B cell (primary cell): ENCODE results near the gene APCDD1. TPM values are rescaled to one million over a fixed set of nuclear protein-coding genes. Genes with fewer than 3 reads are reported as not detected.

Experiments
- ATAC-seq: fragments of 200-7000 bp; cut with Tn5 transposase; one replicate; pipeline ENCODE4 v1.10.0; 2021; ENCODE audit warnings: low read depth, mild to moderate bottlenecking, moderate number of reproducible peaks, moderate library complexity
- CTCF ChIA-PET: fragments of 350-600 bp; sonication (Branson Sonifier 250); formaldehyde crosslinking; loops from one replicate; lab custom pipeline; 2021; ENCODE audit warnings: antibody characterized with exemption, inconsistent platforms; lab: Charles Lee
- POLR2A ChIA-PET: fragments of 350-600 bp; sonication (Branson Sonifier 250); formaldehyde crosslinking; loops from one replicate; lab custom pipeline; 2021; ENCODE audit warnings: antibody characterized with exemption; lab: Charles Lee
- DNase-seq: peaks from one replicate; pipeline ENCODE4 v3.0.0; 2013
- H2AFZ ChIP-seq: 2 replicates; pipeline ENCODE4 v1.6.1; 2012; ENCODE audit warnings: mild to moderate bottlenecking, low read depth, low read length; ENCODE audit not compliant: insufficient read depth, poor library complexity, severe bottlenecking
- H3K27ac ChIP-seq, 2 donors: 1 replicate in 1 of 2; 2 replicates in 1 of 2; pipeline ENCODE4 v1.5.1; 2012 to 2013; ENCODE audit warnings: low read length in 2 of 2, mild to moderate bottlenecking in 2 of 2, moderate library complexity in 1 of 2
- H3K27me3 ChIP-seq, 4 experiments: fragments of 200-600 bp in 1 of 4; sonication (generic) in 1 of 4; replicated peaks in 1 of 4; 1 replicate in 2 of 4; 2 replicates in 2 of 4; pipeline versions ENCODE4 v1.6.1 to v1.7.0; 2013 to 2016; ENCODE audit warnings: low read length in 3 of 4, mild to moderate bottlenecking in 2 of 4, mixed read lengths in 1 of 4, moderate library complexity in 1 of 4; ENCODE audit not compliant: insufficient read depth in 4 of 4, control insufficient read depth in 3 of 4; ENCODE audit errors: control extremely low read depth in 1 of 4
- H3K36me3 ChIP-seq, 2 experiments: replicated peaks in 1 of 2; 1 replicate in 1 of 2; 2 replicates in 1 of 2; pipeline versions ENCODE4 v1.6.1 to v1.7.1; 2013; ENCODE audit warnings: low read length in 1 of 2; ENCODE audit not compliant: insufficient read depth in 2 of 2, control insufficient read depth in 1 of 2; ENCODE audit errors: control extremely low read depth in 1 of 2, extremely low read depth in 1 of 2
- H3K4me1 ChIP-seq, 2 donors: fragments of 200-600 bp in 1 of 2; sonication (generic) in 1 of 2; 1 replicate in 1 of 2; 2 replicates in 1 of 2; pipeline versions ENCODE4 v1.5.1 to v1.6.1; 2013 to 2017; ENCODE audit warnings: low read length in 2 of 2; ENCODE audit not compliant: control insufficient read depth in 2 of 2, insufficient read depth in 2 of 2
- H3K4me2 ChIP-seq: replicated peaks from 2 replicates; pipeline ENCODE3; 2012; ENCODE audit warnings: mild to moderate bottlenecking, low read depth, low read length; ENCODE audit not compliant: poor library complexity, severe bottlenecking
- H3K4me3 ChIP-seq, 5 experiments: fragments of 200-600 bp in 1 of 5; sonication (generic) in 1 of 5; 1 replicate in 3 of 5; 2 replicates in 2 of 5; pipeline versions ENCODE4 v1.5.1 to v1.7.0; 2011 to 2016; ENCODE audit warnings: low read length in 4 of 5, mild to moderate bottlenecking in 4 of 5, low read depth in 2 of 5, control low read depth in 1 of 5, moderate library complexity in 1 of 5; ENCODE audit not compliant: insufficient read depth in 1 of 5; ENCODE audit errors: control extremely low read depth in 1 of 5, extremely low read depth in 1 of 5
- H3K79me2 ChIP-seq: fragments of 200-600 bp; sonication (generic); one replicate; pipeline ENCODE4 v1.6.0; 2016; ENCODE audit warnings: low read length; ENCODE audit not compliant: control insufficient read depth, insufficient read depth
- H3K9ac ChIP-seq: fragments of 200-600 bp; sonication (generic); 2 replicates; pipeline ENCODE4 v1.6.1; 2017; ENCODE audit warnings: mild to moderate bottlenecking, low read length, moderate library complexity
- H3K9me3 ChIP-seq, 3 donors: one replicate each; pipeline versions ENCODE4 v1.6.1 to v1.7.1; 2013; ENCODE audit warnings: low read length in 2 of 3; ENCODE audit not compliant: control insufficient read depth in 2 of 3, insufficient read depth in 1 of 3; ENCODE audit errors: control extremely low read depth in 1 of 3
- H4K20me1 ChIP-seq: 2 replicates; pipeline ENCODE4 v1.6.0; 2012; ENCODE audit warnings: mild to moderate bottlenecking, low read length; ENCODE audit not compliant: insufficient read depth, control insufficient read depth, poor library complexity, severe bottlenecking
- H3K27ac Mint-ChIP-seq: one replicate; pipeline ENCODE4 v1.8.0; 2021; ENCODE audit warnings: mixed read lengths
- H3K27me3 Mint-ChIP-seq: one replicate; pipeline ENCODE4 v1.8.0; 2021; ENCODE audit warnings: mixed read lengths
- H3K4me1 Mint-ChIP-seq: one replicate; pipeline ENCODE4 v1.8.0; 2021; ENCODE audit warnings: mixed read lengths
- H3K4me3 Mint-ChIP-seq: one replicate; pipeline ENCODE4 v1.8.0; 2021; ENCODE audit warnings: mixed read lengths
- H3K9me3 Mint-ChIP-seq: one replicate; pipeline ENCODE4 v1.8.0; 2022; ENCODE audit warnings: mixed read lengths; ENCODE audit not compliant: insufficient read depth
- EZH2 ChIP-seq: IDR thresholded peaks from 2 replicates; pipeline ENCODE4 v1.6.1; 2012; ENCODE audit warnings: borderline replicate concordance, low read depth, mild to moderate bottlenecking, moderate library complexity, low read length; ENCODE audit not compliant: insufficient read depth, poor library complexity, severe bottlenecking
- WGBS: methylation state at CpG from one replicate; pipeline ENCODE4 v1.1.5; 2013; ENCODE audit warnings: missing lambda C conversion rate; ENCODE audit not compliant: insufficient coverage; 5-methylcytosine and 5-hydroxymethylcytosine counted together
- intact Hi-C: fragments of 100-400 bp; cut with micrococcal nuclease; formaldehyde crosslinking; loops from one replicate; pipeline ENCODE4 v1.10.0; 2022
- polyA plus RNA-seq: library from polyadenylated mRNA; depleted of rRNA; stranded (reverse); fragments of >200 nt; gene quantifications from 2 replicates; pipeline ENCODE4 v1.2.3, GENCODE V29; 2012
- total RNA-seq, 2 donors: library from RNA; stranded (reverse); fragments of 120-200 nt in 1 of 2; gene quantifications; 1 replicate in 1 of 2; 2 replicates in 1 of 2; pipeline versions ENCODE4 v1.2.3 to v1.2.4, GENCODE V29; 2013 to 2022
- TF ChIP-seq, protein P1 (sequence below): fragments of 200-600 bp; IDR thresholded peaks from one replicate; pipeline ENCODE4 v1.8.0; 2022; ENCODE audit warnings: antibody characterized with exemption, mild to moderate bottlenecking

The APCDD1 gene
- total and polyA plus RNA-seq, 2 donors (not counting 1 experiment from before 2014, with no cell fraction given), result 1.0 to 1.1 TPM

GRCh38 chr18:10462597-10462996, 8.2 kb downstream of the APCDD1 start:
- Histone ChIP-seq H3K4me2 (no peak overlapping the region), H3K27ac (peak overlapping the region in 1 of 2 donors; percentile 56), H3K79me2 (no peaks in the 10 kb centered on the region), H3K9ac (no peak overlapping the region), H3K4me1 (no peaks in the 10 kb centered on the region), H3K36me3 (no peaks in the 10 kb centered on the region), H3K27me3 (peaks cover 0 to 6% (median 2%) of the 10 kb centered on the region in 4 experiments), H3K9me3 (peaks cover 0 to 10% (median 4%) of the 10 kb centered on the region in 3 donors), H4K20me1 (no peaks in the 10 kb centered on the region), H2AFZ (no peak overlapping the region), H3K4me3 (no peak overlapping the region)
- no peak for ATAC-seq
- WGBS, result 83% methylated on average over 2 of the region's 2 CpGs
- no peaks in the 10 kb centered on the region for H3K9me3 Mint-ChIP-seq
- TF ChIP-seq, protein P1, sequence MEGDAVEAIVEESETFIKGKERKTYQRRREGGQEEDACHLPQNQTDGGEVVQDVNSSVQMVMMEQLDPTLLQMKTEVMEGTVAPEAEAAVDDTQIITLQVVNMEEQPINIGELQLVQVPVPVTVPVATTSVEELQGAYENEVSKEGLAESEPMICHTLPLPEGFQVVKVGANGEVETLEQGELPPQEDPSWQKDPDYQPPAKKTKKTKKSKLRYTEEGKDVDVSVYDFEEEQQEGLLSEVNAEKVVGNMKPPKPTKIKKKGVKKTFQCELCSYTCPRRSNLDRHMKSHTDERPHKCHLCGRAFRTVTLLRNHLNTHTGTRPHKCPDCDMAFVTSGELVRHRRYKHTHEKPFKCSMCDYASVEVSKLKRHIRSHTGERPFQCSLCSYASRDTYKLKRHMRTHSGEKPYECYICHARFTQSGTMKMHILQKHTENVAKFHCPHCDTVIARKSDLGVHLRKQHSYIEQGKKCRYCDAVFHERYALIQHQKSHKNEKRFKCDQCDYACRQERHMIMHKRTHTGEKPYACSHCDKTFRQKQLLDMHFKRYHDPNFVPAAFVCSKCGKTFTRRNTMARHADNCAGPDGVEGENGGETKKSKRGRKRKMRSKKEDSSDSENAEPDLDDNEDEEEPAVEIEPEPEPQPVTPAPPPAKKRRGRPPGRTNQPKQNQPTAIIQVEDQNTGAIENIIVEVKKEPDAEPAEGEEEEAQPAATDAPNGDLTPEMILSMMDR, result no peak
- no peak for TF ChIP-seq EZH2
- no peak overlapping the region for H3K4me3 Mint-ChIP-seq
- DNase-seq, result no peak
- peaks cover 27% of the 10 kb centered on the region for H3K27me3 Mint-ChIP-seq
- peaks cover 2% of the 10 kb centered on the region for H3K4me1 Mint-ChIP-seq
- intact Hi-C loops, result no loop called here
- ChIA-PET CTCF (no interaction called here), POLR2A (no interaction called here)
- no peak overlapping the region for H3K27ac Mint-ChIP-seq

GRCh38 chr18:10463096-10463495, 8.7 kb downstream of the APCDD1 start:
- Histone ChIP-seq H3K36me3 (no peaks in the 10 kb centered on the region), H3K27me3 (peaks cover 0 to 6% (median 0%) of the 10 kb centered on the region in 4 experiments), H3K9ac (no peak overlapping the region), H3K79me2 (no peaks in the 10 kb centered on the region), H3K27ac (no peak overlapping the region), H3K4me3 (no peak overlapping the region), H3K4me1 (no peaks in the 10 kb centered on the region), H2AFZ (no peak overlapping the region), H3K9me3 (peaks cover 0 to 10% (median 4%) of the 10 kb centered on the region in 3 donors), H3K4me2 (no peak overlapping the region), H4K20me1 (no peaks in the 10 kb centered on the region)
- ChIA-PET CTCF (no interaction called here), POLR2A (no interaction called here)
- peak overlapping the region; percentile 5 for H3K27ac Mint-ChIP-seq
- intact Hi-C loops, result no loop called here
- no peak overlapping the region for H3K4me3 Mint-ChIP-seq
- no peak for TF ChIP-seq EZH2
- TF ChIP-seq, protein P1, result no peak
- ATAC-seq (no peak), DNase-seq (no peak)
- no peaks in the 10 kb centered on the region for H3K9me3 Mint-ChIP-seq
- H3K4me1 Mint-ChIP-seq, result peaks cover 2% of the 10 kb centered on the region
- peaks cover 22% of the 10 kb centered on the region for H3K27me3 Mint-ChIP-seq
- WGBS, result 88% methylated on average over 5 of the region's 6 CpGs
